SHP77 (cell line): ENCODE data around the gene DDX42.

Experiments
- DNase-seq, 2 experiments: peaks; one replicate each; lab custom pipeline; 2025; lab: John Stamatoyannopoulos, UW

The DDX42 gene

GRCh38 chr17:63774141-63774968 is at the start of gene DDX42:
Gene DDX42, plus strand, starts transcription at chr17:63774170. Its CDS starts 12,880 bp downstream, at chr17:63787050.
- peak; percentile 22 to 44 for DNase-seq

- no peak for DNase-seq
Measured at GRCh38 chr17:63735691-63736090, 38.3 kb upstream of the DDX42 start.

GRCh38 chr17:63740464-63741142 is 33.4 kb upstream of the DDX42 start:
- no peak for DNase-seq

GRCh38 chr17:63741143-63741407 is 32.9 kb upstream of the DDX42 start:
- no peak for DNase-seq

- peak; percentile 94 to 97 for DNase-seq
Measured at GRCh38 chr17:63741408-63742173, 32.4 kb upstream of the DDX42 start, which contains the start of gene STRADA. Gene STRADA, minus strand, starts transcription at chr17:63741799. Its CDS starts 13,430 bp downstream, at chr17:63728369.

GRCh38 chr17:63751806-63752205 is 22.2 kb upstream of the DDX42 start:
- no peak for DNase-seq

- DNase-seq, result no peak
Measured at GRCh38 chr17:63752707-63753106, 21.3 kb upstream of the DDX42 start.

- DNase-seq, result no peak
Measured at GRCh38 chr17:63753215-63753614, 20.8 kb upstream of the DDX42 start.

- no peak for DNase-seq
Measured at GRCh38 chr17:63754046-63754445, 19.9 kb upstream of the DDX42 start.

- DNase-seq, result no peak
Measured at GRCh38 chr17:63758428-63758827, 15.5 kb upstream of the DDX42 start.

- no peak for DNase-seq
Measured at GRCh38 chr17:63760771-63761539, 13.0 kb upstream of the DDX42 start.

GRCh38 chr17:63762161-63763078 is 11.6 kb upstream of the DDX42 start:
- DNase-seq, result no peak

- DNase-seq, result no peak
Measured at GRCh38 chr17:63764716-63765115, 9.3 kb upstream of the DDX42 start.

GRCh38 chr17:63766754-63767153 is 7.2 kb upstream of the DDX42 start:
- no peak for DNase-seq

GRCh38 chr17:63768433-63768832 is 5.5 kb upstream of the DDX42 start:
- DNase-seq, result no peak

GRCh38 chr17:63772801-63773271 is 1.1 kb upstream of the DDX42 start:
- DNase-seq, result peak; percentile 1 to 9

GRCh38 chr17:63773272-63774140 is 464 bp upstream of the DDX42 start, which contains the start of gene CCDC47:
Gene CCDC47, minus strand, starts transcription at chr17:63773597. Its CDS starts 7,422 bp downstream, at chr17:63766175.
- DNase-seq, result peak; percentile 97 to 98

GRCh38 chr17:63774969-63775265 is 947 bp downstream of the DDX42 start:
- DNase-seq, result no peak

- DNase-seq, result no peak
Measured at GRCh38 chr17:63775420-63775819, 1.4 kb downstream of the DDX42 start.

- no peak for DNase-seq
Measured at GRCh38 chr17:63780507-63780906, 6.5 kb downstream of the DDX42 start.
